ENCODE data around the gene RRAGD. TPM values are rescaled to one million over a fixed set of nuclear protein-coding genes. Genes with fewer than 3 reads are reported as not detected.

Gene RRAGD
- total and polyA plus RNA-seq, 2 of the 13 experiments (the other 11 are each of a cell fraction or from before 2014, with no cell fraction given), result 0.35 to 0.53 TPM

DNA sequence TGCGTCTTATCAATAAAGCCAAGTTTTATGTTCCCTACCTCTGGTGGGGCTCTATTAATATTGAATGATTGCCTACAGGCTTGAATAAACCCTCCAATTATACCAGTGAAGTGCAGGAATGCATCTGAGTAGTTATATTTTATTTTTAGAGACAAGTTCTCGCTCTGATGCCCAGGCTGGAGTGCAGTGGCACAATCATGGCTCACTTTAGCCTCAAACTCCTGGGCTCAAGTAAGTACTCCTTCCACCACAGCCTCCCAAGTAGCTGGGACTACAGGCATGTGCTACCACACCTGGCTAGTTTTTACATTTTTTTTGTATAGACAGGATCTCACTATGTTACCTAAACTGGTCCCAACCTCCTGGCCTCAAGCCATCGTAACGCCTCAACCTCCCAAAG is 33.4 kb downstream of the RRAGD start:
- ATAC-seq (no peak), DNase-seq (ENCODE audit: low spot score) (no peak), FAIRE-seq (no peak)
- no peaks in the 10 kb centered on the region; a peak in 1 of 5 replicates for H3K27me3 ChIP-seq (ENCODE audit: control insufficient read depth in 1 of 2, insufficient read depth in 2 of 2, low read length in 2 of 2)
- H3K27ac ChIP-seq (ENCODE audit: extremely low read length, insufficient read depth, low read length), result no peak overlapping the region
- H3K79me2 ChIP-seq (ENCODE audit: insufficient read depth, low read length), result no peaks in the 10 kb centered on the region
- intact Hi-C loops (cut with micrococcal nuclease; ENCODE audit: unreplicated experiment), result loop anchor here (5.0 to 10.0 kb wide), 2 partner anchors 234 to 394 kb away; no protein-coding TSS in a partner anchor
- ChIA-PET POLR2A (no interaction called here), CTCF (ENCODE audit: low intra/inter-chr PET ratio, low total read pairs) (no interaction called here)
- no TSS peak for BruUV-seq (replicated peaks)
- 72% methylated on average over 4 of the region's 4 CpGs for WGBS (ENCODE audit: low lambda C conversion rate)
- no peak overlapping the region for H3K4me3 ChIP-seq (replicated peaks in 1 of 3; ENCODE audit: insufficient read depth in 1 of 3, low read depth in 2 of 3, low read length in 3 of 3)
- no peak overlapping the region for H3K4me2 ChIP-seq (ENCODE audit: low read depth, low read length)
- H3K9ac ChIP-seq (ENCODE audit: insufficient read depth, low read depth, low read length), result no peak overlapping the region
- H2AFZ ChIP-seq (ENCODE audit: low read length), result no peak overlapping the region
- in situ Hi-C loops (cut with HindIII; ENCODE audit: extremely low pct_ligation_motif_present, low pct_unique_long_range_greater_than_20kb), result no loop called here
- H3K36me3 ChIP-seq (replicated peaks in 1 of 2; ENCODE audit: control insufficient read depth in 1 of 2, insufficient read depth in 2 of 2, low read length in 2 of 2), result no peaks in the 10 kb centered on the region
- no peaks in the 10 kb centered on the region for H3K4me1 ChIP-seq (ENCODE audit: insufficient read depth, low read length)
- H3K9me3 ChIP-seq (ENCODE audit: low read length), result no peaks in the 10 kb centered on the region
- H4K20me1 ChIP-seq (ENCODE audit: insufficient read depth, low read length), result no peaks in the 10 kb centered on the region
- TF ChIP-seq, protein P1, sequence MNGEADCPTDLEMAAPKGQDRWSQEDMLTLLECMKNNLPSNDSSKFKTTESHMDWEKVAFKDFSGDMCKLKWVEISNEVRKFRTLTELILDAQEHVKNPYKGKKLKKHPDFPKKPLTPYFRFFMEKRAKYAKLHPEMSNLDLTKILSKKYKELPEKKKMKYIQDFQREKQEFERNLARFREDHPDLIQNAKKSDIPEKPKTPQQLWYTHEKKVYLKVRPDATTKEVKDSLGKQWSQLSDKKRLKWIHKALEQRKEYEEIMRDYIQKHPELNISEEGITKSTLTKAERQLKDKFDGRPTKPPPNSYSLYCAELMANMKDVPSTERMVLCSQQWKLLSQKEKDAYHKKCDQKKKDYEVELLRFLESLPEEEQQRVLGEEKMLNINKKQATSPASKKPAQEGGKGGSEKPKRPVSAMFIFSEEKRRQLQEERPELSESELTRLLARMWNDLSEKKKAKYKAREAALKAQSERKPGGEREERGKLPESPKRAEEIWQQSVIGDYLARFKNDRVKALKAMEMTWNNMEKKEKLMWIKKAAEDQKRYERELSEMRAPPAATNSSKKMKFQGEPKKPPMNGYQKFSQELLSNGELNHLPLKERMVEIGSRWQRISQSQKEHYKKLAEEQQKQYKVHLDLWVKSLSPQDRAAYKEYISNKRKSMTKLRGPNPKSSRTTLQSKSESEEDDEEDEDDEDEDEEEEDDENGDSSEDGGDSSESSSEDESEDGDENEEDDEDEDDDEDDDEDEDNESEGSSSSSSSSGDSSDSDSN (CRISPR knock-in tag; IDR thresholded peaks at IDR 0.05), result no peak
- TF ChIP-seq, protein P2, sequence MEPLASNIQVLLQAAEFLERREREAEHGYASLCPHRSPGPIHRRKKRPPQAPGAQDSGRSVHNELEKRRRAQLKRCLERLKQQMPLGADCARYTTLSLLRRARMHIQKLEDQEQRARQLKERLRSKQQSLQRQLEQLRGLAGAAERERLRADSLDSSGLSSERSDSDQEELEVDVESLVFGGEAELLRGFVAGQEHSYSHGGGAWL (CRISPR knock-in tag; IDR thresholded peaks at IDR 0.05), result no peak
- TF ChIP-seq, protein P3, sequence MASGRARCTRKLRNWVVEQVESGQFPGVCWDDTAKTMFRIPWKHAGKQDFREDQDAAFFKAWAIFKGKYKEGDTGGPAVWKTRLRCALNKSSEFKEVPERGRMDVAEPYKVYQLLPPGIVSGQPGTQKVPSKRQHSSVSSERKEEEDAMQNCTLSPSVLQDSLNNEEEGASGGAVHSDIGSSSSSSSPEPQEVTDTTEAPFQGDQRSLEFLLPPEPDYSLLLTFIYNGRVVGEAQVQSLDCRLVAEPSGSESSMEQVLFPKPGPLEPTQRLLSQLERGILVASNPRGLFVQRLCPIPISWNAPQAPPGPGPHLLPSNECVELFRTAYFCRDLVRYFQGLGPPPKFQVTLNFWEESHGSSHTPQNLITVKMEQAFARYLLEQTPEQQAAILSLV (CRISPR knock-in tag; IDR thresholded peaks at IDR 0.05; ENCODE audit: borderline replicate concordance), result no peak
- TF ChIP-seq, protein P4, sequence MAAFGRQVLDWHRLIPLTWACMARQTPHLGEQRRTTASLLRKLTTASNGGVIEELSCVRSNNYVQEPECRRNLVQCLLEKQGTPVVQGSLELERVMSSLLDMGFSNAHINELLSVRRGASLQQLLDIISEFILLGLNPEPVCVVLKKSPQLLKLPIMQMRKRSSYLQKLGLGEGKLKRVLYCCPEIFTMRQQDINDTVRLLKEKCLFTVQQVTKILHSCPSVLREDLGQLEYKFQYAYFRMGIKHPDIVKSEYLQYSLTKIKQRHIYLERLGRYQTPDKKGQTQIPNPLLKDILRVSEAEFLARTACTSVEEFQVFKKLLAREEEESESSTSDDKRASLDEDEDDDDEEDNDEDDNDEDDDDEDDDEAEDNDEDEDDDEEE (CRISPR knock-in tag; IDR thresholded peaks at IDR 0.05), result no peak
- TF ChIP-seq ZNF253 (CRISPR knock-in tag; IDR thresholded peaks at IDR 0.05; ENCODE audit: borderline replicate concordance) (no peak), GATAD2A (CRISPR knock-in tag; IDR thresholded peaks at IDR 0.05) (no peak), ZNF260 (CRISPR knock-in tag; IDR thresholded peaks at IDR 0.05; ENCODE audit: borderline replicate concordance, low read depth) (no peak), ZEB1 (IDR thresholded peaks at IDR 0.05; ENCODE audit: insufficient replicate concordance, low read depth) (no peak), ZNF607 (CRISPR knock-in tag; IDR thresholded peaks at IDR 0.05; ENCODE audit: borderline replicate concordance) (no peak), ZFP1 (CRISPR knock-in tag; IDR thresholded peaks at IDR 0.05) (no peak)
- TF ChIP-seq, protein P5, sequence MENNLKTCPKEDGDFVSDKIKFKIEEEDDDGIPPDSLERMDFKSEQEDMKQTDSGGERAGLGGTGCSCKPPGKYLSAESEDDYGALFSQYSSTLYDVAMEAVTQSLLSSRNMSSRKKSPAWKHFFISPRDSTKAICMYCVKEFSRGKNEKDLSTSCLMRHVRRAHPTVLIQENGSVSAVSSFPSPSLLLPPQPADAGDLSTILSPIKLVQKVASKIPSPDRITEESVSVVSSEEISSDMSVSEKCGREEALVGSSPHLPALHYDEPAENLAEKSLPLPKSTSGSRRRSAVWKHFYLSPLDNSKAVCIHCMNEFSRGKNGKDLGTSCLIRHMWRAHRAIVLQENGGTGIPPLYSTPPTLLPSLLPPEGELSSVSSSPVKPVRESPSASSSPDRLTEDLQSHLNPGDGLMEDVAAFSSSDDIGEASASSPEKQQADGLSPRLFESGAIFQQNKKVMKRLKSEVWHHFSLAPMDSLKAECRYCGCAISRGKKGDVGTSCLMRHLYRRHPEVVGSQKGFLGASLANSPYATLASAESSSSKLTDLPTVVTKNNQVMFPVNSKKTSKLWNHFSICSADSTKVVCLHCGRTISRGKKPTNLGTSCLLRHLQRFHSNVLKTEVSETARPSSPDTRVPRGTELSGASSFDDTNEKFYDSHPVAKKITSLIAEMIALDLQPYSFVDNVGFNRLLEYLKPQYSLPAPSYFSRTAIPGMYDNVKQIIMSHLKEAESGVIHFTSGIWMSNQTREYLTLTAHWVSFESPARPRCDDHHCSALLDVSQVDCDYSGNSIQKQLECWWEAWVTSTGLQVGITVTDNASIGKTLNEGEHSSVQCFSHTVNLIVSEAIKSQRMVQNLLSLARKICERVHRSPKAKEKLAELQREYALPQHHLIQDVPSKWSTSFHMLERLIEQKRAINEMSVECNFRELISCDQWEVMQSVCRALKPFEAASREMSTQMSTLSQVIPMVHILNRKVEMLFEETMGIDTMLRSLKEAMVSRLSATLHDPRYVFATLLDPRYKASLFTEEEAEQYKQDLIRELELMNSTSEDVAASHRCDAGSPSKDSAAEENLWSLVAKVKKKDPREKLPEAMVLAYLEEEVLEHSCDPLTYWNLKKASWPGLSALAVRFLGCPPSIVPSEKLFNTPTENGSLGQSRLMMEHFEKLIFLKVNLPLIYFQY (CRISPR knock-in tag; IDR thresholded peaks at IDR 0.05; ENCODE audit: borderline replicate concordance), result no peak
- TF ChIP-seq, protein P6, sequence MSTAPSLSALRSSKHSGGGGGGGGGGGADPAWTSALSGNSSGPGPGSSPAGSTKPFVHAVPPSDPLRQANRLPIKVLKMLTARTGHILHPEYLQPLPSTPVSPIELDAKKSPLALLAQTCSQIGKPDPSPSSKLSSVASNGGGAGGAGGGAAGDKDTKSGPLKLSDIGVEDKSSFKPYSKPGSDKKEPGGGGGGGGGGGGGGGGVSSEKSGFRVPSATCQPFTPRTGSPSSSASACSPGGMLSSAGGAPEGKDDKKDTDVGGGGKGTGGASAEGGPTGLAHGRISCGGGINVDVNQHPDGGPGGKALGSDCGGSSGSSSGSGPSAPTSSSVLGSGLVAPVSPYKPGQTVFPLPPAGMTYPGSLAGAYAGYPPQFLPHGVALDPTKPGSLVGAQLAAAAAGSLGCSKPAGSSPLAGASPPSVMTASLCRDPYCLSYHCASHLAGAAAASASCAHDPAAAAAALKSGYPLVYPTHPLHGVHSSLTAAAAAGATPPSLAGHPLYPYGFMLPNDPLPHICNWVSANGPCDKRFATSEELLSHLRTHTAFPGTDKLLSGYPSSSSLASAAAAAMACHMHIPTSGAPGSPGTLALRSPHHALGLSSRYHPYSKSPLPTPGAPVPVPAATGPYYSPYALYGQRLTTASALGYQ (CRISPR knock-in tag; IDR thresholded peaks at IDR 0.05), result no peak

Data from HepG2 (cell line).